GM21825 (cell line): ENCODE measurements around the gene OOSP3.
A peak's percentile ranks its signal among the peaks of the same experiment; 100 is the strongest.
"Not testable (repeated sequence)": the region's sequence is repeated elsewhere in the genome, so short reads cannot be mapped to it uniquely, and the experiment has no call there.

Experiments used
- ATAC-seq: cut with Tn5 transposase; IDR thresholded peaks from one replicate; pipeline ENCODE4 v1.9.1; 2021; ENCODE audit warnings: mild to moderate bottlenecking, moderate library complexity; ENCODE audit not compliant: unreplicated experiment

The OOSP3 gene, protein sequence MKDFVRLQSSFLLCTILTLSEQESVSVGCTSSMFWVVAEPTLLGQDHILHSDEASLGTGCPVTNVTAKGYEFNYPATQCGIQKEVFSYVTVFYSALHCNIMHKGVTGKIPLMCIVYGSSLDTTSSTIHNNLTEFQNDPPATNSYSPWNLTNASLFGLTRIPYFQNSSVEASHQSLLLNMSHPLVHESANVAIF

DNA sequence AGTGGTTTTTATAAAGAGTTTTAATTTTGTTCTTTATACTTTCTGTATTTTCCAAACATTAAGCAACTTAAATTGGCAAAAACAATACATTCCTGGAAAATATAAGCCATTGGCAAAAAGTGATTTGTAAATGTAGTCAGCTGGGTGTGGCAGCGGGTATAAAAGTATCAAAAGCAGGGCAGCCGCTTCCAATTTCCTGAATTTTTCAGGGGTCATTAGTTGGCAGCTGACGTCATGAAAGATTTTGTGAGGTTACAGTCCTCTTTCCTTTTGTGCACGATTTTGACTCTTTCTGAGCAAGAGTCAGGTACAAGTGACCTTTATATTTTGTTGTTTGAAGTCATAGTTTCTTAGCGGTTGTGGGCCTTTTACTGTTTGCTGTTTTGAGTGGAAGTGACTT is at the start of gene OOSP3:
Gene OOSP3, plus strand, starts transcription at position 208 of the 400 bp plus-strand sequence. Its CDS starts 27 bp downstream, at position 235.
- no peak for ATAC-seq

DNA sequence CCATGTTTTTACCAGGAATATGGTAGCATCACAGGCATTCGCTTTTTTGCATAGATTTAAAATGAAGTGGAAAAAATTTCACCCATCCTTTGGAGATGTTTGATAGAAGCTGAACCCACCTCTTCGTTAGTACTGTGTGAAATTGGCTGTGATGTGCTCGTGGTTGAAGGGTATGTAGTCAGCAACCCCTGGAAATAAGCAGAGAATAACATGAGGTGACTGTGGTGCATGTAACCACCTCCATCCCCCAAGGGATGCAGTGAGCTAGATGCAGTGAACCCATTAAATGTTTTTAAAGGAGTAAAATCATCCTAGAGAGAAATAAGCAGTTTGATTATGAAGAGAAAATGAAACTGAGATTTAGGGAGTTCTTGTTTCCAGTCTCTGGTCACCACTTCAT is 49.2 kb upstream of the OOSP3 start:
- no peak for ATAC-seq

DNA sequence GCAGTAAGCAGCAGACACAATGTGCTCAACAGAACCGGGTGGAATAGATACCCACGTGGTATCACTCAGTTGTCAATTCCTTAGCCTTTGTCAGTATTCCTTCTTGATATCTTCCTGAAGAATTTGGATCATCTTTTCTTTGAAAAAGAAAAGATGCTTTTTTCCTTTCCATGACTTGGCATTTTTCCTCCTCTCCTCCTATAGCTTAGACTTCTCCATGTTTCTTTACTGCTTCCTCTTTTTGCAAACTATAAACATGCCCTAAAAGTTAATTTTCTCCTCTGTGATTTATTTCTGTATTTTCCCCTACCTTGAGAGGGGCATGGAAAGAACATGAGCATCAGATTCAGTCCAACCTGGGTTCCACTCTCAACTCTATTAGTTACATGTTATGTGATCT is 45.0 kb upstream of the OOSP3 start:
- no peak for ATAC-seq

DNA sequence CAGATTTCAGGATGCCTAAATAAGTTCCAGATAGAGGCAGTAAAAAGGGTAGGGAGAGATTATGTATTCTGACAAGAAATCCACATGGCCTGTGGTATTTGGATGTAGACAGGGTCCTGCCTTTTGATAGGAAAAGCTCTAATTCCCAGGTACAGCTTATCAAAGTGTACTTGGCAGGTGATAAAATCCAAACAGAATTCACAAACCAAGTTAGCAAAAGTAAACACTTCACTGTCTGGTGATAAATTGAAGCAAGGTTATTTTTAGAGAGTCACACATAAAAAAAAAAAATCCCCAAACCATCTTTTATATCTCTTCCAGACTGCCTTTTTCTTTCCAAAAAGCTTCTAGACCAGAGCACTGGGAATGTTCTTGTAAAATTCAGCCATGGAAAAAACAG is 39.0 kb upstream of the OOSP3 start:
- ATAC-seq: no peak

DNA sequence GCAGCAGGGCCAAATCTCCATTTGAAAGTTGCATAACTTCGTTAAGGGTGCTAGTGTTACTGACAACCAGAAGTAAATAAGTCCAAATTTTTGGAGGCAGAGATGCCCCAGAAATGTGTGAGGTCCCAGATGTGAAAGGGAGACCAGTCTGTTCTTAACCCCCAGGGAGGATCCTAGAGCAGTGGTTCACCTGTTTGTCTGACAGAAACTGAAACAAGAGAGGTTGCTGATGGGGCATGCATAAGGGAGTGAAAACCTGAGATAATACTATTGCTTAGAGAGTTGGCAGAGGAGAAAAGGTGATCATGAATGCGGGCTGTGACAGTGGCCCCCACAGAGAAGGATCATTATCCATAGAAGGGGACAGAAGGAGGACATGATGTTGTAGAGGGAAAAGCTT is 37.1 kb upstream of the OOSP3 start:
- ATAC-seq: peak; percentile 70

DNA sequence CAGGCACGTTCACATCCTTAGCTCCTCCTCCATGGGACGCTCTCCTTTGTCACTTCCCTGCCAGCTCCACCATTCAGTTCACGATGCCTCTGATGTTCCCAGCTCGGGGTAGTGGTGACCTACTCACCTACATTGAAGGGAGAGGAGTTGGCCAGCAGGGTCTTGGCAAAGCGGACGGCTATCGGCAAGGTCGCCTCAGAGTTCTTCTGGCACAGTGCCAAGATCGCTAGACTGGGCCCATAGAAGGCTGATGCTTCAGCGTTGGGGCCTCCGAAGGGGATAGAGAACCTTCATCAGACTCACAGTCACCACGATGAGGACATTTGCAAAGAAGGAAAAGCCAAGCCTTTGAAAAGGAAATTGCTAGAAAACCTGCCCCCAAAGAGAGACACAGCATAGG is 36.3 kb upstream of the OOSP3 start:
- no peak for ATAC-seq

DNA sequence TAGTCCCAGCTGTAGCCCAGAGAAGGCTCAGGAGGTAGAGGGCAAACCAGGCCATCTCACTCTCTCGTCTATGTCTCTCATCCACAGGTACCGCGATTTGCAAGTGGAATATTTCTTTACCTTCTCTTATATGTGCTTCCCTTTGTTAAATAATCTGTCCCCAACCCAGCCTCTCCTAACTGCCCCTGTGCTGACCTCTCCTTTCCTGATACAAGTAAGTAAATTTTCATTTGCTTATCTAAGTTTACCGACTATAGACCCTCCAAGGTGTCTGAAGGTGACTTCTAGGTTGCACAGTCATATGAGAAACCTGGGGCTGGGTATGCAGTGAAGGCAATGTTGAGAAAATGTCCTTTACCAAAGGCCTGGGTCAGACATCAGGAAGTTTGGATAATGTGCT is 33.2 kb upstream of the OOSP3 start, which contains the start of gene CBLIF:
Gene CBLIF, minus strand, starts transcription at position 101 of the 400 bp plus-strand sequence. Its CDS starts 46 bp downstream, at position 55.
- ATAC-seq: no peak

DNA sequence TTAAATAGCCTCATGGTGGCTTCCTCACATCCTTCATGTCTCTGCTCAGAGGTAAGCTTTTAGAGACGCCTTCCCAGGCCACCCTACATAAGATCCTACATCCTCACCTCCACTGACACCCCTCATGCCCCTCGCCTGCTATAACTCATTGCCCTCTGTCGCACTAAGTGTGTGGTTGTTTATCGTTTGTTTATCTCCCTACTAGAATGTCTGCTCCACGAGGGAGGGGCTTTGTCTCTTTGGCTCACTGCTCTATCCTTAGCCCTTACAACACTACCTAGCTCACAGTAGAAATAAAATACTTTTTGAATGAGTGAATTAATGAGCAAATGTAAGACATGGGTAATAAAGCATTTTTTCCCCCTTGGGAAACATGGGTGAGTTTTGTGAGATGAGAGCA is 32.0 kb upstream of the OOSP3 start:
- no peak for ATAC-seq

DNA sequence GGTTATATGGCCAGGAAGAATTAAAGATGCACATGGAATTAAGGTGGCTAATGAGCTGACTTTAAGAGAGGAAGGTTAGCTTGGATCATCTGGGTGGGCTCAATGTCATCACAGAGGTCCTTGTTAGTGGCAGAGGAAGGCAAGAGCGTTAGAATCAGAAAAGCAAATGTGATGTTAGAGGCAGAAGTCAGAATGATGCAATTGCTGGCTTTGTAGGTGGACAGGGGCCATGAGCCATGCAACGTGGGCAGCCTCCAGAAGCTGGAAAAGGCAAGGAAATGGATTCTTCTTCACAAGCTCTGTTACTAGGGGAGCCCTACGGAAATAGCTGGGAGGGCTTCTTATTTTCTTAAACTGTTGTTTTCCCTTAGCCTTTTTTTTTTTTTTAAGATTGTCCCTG is 31.0 kb upstream of the OOSP3 start:
- no peak for ATAC-seq

DNA sequence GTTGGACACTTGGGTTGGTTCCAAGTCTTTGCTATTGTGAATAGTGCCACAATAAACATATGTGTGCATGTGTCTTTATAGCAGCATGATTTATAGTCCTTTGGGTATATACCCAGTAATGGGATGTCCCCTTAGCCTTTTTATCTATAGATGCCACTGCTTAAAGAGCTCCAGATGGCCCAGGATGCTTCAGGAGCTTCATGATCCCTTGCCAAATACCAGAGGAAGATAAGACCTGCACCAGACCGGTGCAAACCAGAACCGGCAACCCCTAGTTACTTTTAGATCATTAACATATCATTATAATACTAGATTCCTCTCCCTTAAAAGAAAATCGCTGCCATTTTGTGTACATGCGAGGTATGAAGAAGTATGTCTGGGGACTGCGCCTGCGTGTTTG is 30.1 kb upstream of the OOSP3 start:
- not testable (repeated sequence) for ATAC-seq

DNA sequence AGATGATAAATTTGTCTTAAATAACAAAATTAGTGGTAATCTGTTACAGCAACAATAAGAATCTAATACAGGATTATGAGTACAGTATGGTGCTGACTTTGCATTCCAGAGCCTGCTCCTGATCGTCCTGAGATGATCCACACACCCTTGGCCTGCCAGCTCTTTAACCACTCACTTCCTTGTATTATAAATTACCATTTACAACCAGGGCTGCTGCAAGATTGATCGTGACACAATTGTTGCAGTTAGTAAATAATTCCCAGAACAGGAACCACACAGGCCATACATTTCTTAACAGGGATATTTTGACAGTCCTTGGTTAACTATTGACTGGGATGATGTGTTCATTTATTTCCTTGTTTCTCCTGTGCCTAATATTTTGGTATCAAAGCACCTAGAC is 29.5 kb upstream of the OOSP3 start:
- no peak for ATAC-seq

DNA sequence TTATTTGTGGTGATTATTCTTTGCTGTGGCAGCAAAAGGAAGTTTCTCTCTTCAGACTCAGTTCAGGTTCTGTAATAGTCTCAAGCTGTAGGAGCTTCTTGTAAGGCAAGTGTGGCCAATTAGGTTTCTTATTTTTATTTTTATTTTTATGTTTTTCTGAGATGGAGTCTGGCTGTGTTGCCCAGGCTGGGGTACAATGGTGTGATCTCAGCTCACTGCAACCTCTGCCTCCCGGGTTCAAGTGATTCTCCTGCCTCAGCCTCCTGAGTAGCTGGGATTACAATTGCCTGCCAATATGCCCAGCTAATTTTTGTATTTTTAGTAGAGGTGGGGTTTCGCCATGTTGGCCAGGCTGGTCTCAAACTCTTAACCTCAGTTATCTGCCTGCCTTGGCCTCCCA is 29.0 kb upstream of the OOSP3 start:
- not testable (repeated sequence) for ATAC-seq

DNA sequence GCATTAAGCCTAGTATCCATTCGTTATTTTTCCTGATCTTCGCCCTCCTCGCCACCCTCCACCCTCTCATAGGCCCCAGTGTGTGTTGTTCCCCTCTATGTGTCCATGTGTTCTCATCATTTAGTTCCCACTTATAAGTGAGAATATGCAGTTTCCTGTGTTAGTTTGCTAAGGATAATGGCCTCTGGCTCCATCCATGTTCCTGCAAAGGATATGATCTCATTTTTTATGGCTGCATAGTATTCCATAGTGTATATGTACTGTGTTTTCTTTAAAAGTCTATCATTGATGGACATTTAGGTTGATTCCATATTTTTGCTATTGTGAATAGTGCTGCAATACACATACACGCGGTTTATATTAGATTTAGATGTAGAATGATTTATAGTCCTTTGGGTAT is 27.2 kb upstream of the OOSP3 start:
- not testable (repeated sequence) for ATAC-seq

DNA sequence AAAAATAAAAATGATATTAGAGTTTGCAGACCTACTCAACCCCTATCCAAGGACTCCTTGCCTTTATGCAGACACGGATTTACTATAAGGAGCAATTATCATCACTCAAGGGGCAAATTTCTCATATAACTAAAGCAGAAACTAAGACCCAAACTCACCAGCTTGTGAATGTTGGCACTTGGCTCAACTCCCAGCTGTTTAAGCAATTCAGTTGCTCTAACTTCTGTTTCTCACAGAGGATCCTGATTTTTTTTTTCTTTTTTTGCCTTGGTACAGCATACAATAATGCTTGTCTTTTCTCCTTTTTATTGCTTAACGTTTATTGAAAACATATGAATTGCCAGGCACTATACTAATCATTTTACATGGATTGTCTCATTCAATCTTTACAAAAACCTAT is 23.7 kb upstream of the OOSP3 start:
- no peak for ATAC-seq

DNA sequence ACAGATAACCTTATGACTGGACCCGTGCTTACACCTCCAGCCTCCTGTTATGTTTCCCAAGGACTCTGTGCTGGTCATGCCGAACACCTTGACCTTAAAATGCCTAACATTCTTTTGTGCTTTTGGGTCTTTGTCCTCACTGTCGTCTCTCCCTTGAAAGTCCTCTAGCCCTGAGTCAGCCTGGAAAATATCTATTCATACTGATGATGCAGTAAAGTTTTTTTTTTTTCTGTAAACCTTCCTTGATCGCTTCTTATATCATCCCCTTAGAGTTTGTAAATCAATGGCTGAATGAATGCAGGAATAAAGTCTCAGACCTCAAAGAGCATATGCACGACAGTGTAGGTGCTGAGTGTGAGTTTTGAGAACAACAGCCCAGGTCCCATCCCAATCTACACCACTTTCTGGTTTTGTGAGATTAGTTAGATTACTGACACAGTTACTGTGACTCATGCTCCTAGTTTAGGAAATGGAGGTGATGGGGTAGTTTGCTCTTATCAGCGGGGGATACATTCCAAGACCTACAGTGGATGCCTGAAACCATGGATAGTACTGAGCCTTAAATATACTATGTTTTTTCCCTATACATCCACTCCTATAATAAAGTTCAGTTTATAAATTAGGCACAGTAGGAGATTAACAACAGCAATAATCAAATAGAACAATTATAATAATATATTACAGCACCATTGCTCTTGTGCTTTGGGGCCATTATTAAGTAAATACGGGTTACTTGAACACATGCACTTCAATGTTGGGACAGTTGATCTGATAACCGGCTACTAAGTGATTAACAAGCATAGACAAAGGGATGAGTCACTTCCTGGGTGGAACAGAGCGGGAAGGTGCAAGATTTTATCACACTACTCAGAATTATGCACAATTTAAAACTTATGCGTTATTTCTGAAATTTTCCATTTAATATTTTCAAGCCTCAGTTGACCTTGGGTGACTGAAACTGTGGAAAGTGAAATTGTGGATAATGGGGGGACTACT is 20.8 kb upstream of the OOSP3 start:
- no peak for ATAC-seq

DNA sequence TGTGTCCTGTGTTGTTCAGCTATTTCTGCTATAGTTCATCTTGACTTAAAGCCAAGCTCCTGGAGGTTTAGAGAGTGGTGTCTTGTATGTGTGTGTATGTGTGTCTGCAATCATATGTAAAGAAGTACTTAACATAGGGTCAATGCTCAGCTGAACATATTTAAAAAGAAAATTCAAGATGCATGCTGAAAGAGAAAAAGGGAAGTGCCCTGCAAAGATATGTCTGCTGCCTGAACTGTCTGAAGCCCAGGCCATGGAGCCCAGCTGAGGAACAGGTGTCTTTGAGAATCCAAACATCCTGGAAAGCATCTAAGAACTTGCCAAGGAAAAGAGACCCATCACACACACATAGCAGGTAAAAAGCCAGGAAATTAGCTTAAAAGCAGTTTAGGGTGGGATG is 18.9 kb upstream of the OOSP3 start:
- no peak for ATAC-seq

DNA sequence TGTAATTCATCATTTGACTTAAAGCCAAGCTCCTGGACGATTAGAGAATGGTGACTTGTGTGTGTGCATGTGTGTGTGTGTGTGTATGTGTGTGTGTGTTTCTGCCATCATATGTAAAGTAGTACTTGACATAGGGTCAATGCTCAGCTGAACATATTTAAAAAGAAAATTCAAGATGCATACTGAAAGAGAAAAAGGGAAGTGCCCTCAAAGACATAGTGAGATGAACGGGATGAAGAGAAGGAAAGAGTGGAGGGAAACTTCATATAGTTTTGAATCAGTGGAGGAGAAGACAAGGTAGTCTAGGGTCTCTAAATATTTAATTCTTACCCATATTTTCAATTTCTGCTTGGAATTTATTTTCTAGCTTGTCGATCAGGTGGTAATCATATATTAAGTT is 16.3 kb upstream of the OOSP3 start:
- ATAC-seq: no peak

DNA sequence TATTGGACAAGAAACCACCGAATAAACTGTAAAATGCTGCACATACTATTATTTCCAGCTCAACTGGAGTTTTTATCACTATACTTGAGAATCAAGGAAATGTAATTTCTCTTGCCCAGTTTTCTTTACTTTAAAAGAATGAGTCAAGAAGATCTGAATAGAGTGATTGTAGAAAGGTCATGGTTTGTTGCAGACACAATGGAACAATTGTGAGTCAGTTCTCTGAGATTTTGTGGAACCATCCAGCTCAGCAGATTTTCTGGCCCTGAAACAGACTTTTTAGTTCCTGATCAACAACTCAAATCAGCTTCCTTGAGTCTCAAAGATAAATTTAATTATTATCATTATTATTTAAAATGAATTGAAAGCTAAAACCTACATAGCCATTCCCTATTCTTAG is 13.6 kb upstream of the OOSP3 start:
- ATAC-seq: no peak

DNA sequence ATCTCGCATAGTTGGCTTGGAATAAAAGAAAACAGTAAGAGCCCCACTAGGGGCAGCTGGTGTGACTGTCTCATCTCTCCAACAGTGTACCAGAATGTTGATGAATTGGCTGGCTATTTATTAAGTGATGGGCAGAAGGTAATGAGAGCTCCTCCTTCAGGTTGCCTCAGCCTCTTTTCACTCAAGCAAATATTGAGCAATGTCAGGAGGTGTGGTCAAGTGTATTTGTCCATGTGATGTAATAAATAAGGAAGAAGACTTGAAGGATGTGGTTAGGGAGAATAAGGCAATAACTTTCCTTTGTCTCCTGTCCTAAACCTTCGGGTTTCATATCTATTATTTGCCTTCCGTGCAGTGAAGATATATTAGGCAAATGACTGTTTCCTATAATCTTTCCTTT is 12.2 kb upstream of the OOSP3 start, which contains the start of gene TCN1:
Gene TCN1, minus strand, starts transcription at position 91 of the 400 bp plus-strand sequence. Its CDS starts 17 bp downstream, at position 74.
- no peak for ATAC-seq

DNA sequence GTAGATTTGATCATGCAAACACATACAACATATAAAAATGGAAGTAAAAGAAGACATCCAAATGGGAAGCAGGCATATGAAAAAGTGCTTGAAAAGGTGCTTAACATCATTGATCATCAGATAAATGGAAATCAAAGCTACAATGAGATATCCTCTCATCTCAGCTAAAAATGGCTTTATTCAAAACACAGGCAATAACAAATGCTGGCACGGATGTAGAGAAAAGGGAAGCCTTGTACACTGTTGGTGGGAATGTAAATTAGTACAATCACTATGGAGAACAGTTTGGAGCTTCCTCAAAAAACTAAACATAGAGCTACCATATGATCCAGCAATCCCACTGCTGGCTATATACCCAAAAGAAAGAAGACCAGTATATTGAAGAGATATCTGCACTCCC is 11.7 kb upstream of the OOSP3 start:
- no peak for ATAC-seq

DNA sequence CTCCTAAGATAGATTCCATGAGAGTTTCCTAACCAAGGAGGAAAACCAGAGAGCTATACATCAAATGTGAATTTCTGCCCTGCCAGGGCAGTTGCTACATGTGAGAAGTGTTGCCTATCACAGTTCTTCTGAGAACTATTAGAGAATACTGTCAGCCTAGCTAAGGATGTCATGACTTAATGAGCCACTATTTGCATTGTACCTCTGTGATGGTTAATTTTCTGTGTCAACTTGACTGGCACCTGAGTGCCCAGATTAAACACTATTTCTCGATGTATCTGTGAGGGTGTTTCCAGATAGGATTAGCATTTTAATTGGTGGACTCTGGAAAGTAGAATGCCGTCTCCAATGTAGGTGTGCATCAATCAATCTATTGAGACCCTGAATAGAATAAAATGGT is 10.6 kb upstream of the OOSP3 start:
- no peak for ATAC-seq

DNA sequence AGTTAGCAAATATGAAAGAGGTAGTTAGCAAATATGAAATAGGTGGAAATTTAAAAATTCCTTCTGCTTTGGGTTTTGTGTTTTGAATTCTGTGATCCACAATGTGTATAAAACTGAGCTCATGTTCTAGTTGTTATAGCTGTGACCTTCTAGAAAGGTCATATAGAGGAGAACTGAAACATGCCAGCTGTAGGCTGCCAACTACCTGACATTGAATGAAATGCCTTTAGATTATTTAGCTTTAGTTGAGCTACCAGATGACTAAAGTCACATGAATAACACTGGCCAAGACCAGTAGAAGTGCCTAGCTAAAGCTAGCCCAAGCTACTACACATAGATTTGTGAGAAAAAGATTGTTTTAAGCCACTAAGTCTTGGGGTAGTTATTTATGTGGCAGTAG is 6.5 kb upstream of the OOSP3 start:
- ATAC-seq: no peak
